ENCODE data around the gene UGGT2. TPM values are rescaled to one million over a fixed set of nuclear protein-coding genes. Genes with fewer than 3 reads are reported as not detected.

Gene UGGT2
- total RNA-seq, 4 donors from 2014 or later, result 7.7 to 35.3 (median 11.1) TPM

DNA sequence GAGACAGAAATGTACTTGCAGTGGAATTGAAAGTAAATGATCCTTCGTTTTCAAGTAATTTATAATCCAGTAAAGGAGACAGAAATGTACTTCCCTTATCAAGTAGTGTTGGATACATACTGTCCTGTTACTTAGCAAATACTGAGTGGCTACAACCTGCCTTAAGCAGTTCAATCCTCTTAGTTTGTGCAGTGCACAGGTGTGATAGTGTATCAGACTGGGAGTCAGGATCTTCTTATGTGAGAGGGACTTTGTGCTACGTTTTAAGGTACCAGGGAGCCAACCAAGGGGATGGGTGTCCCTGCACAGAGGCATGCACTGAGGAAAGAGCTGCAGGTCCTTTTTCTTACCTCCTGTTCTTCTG is 265.1 kb downstream of the UGGT2 start:
- peaks cover 0 to 77% (median 0%) of the 10 kb centered on the region in 3 donors for H3K36me3 ChIP-seq
- intact Hi-C loops (cut with DNase I), result no loop called here
- H3K4me3 ChIP-seq, result no peak overlapping the region
- peaks cover 0 to 17% (median 7%) of the 10 kb centered on the region in 3 donors for H3K4me1 ChIP-seq
- H3K27me3 ChIP-seq, result no peaks in the 10 kb centered on the region
- H3K27ac ChIP-seq, result no peak overlapping the region
- no peak for DNase-seq
- H3K9me3 ChIP-seq, result no peaks in the 10 kb centered on the region
- TF ChIP-seq, protein P1, sequence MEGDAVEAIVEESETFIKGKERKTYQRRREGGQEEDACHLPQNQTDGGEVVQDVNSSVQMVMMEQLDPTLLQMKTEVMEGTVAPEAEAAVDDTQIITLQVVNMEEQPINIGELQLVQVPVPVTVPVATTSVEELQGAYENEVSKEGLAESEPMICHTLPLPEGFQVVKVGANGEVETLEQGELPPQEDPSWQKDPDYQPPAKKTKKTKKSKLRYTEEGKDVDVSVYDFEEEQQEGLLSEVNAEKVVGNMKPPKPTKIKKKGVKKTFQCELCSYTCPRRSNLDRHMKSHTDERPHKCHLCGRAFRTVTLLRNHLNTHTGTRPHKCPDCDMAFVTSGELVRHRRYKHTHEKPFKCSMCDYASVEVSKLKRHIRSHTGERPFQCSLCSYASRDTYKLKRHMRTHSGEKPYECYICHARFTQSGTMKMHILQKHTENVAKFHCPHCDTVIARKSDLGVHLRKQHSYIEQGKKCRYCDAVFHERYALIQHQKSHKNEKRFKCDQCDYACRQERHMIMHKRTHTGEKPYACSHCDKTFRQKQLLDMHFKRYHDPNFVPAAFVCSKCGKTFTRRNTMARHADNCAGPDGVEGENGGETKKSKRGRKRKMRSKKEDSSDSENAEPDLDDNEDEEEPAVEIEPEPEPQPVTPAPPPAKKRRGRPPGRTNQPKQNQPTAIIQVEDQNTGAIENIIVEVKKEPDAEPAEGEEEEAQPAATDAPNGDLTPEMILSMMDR (IDR thresholded peaks at IDR 0.05), result no peak
- TF ChIP-seq POLR2A (IDR thresholded peaks at IDR 0.05), result no peak
- WGBS, 2 donors, result 48 to 59% methylated on average over 2 of the region's 2 CpGs

GRCh38 chr13:95787356-95788099 is 265.7 kb downstream of the UGGT2 start:
- peaks cover 0 to 75% (median 0%) of the 10 kb centered on the region in 3 donors for H3K36me3 ChIP-seq
- TF ChIP-seq, protein P1 (IDR thresholded peaks at IDR 0.05), result no peak
- TF ChIP-seq POLR2A (IDR thresholded peaks at IDR 0.05), result no peak
- 25 to 50% methylated on average over 1 of the region's 1 CpG for WGBS, 2 donors
- H3K4me1 ChIP-seq, result peaks cover 0 to 13% (median 7%) of the 10 kb centered on the region in 3 donors
- intact Hi-C loops (cut with DNase I), result no loop called here
- no peaks in the 10 kb centered on the region for H3K9me3 ChIP-seq
- no peak overlapping the region for H3K27ac ChIP-seq
- no peaks in the 10 kb centered on the region for H3K27me3 ChIP-seq
- no peak overlapping the region for H3K4me3 ChIP-seq
- no peak for DNase-seq

- Histone ChIP-seq H3K4me1 (peaks cover 0 to 13% (median 7%) of the 10 kb centered on the region in 3 donors), H3K27me3 (no peaks in the 10 kb centered on the region), H3K4me3 (no peak overlapping the region), H3K27ac (no peak overlapping the region), H3K9me3 (peaks cover 0 to 4% (median 0%) of the 10 kb centered on the region in 3 donors), H3K36me3 (peaks cover 0 to 75% (median 0%) of the 10 kb centered on the region in 3 donors)
- no peak for TF ChIP-seq POLR2A (IDR thresholded peaks at IDR 0.05)
- TF ChIP-seq, protein P1 (IDR thresholded peaks at IDR 0.05), result no peak
- intact Hi-C loops (cut with DNase I), result no loop called here
- WGBS, 2 donors, result 62 to 76% methylated on average over 3 of the region's 3 CpGs
- no peak for DNase-seq
Measured at GRCh38 chr13:95784900-95785290, 268.3 kb downstream of the UGGT2 start.

GRCh38 chr13:95784161-95784899 is 268.9 kb downstream of the UGGT2 start:
- Histone ChIP-seq H3K27ac (no peak overlapping the region), H3K36me3 (peaks cover 0 to 69% (median 0%) of the 10 kb centered on the region in 3 donors)

More at GRCh38 chr13:95784161-95784899, 268.9 kb downstream of the UGGT2 start:
- no peak overlapping the region for H3K4me3 ChIP-seq
- no peak for DNase-seq
- intact Hi-C loops (cut with DNase I), result no loop called here
- H3K4me1 ChIP-seq, result peaks cover 0 to 13% (median 7%) of the 10 kb centered on the region in 3 donors
- no peak for TF ChIP-seq POLR2A (IDR thresholded peaks at IDR 0.05)
- TF ChIP-seq, protein P1 (IDR thresholded peaks at IDR 0.05), result no peak
- 57 to 59% methylated on average over 6 of the region's 6 CpGs for WGBS, 2 donors
- no peaks in the 10 kb centered on the region for H3K27me3 ChIP-seq
- peaks cover 0 to 4% (median 0%) of the 10 kb centered on the region in 3 donors for H3K9me3 ChIP-seq

All from esophagus squamous epithelium (tissue), 5 donors.